ENCODE data around the gene SUSD6. TPM values are rescaled to one million over a fixed set of nuclear protein-coding genes. Genes with fewer than 3 reads are reported as not detected.
A peak's percentile ranks its signal among the peaks of the same experiment; 100 is the strongest.

SUSD6 gene
- total RNA-seq, 3 donors from 2014 or later (not counting 1 experiment from before 2014, with no cell fraction given), result 119 to 144 (median 140) TPM

DNA sequence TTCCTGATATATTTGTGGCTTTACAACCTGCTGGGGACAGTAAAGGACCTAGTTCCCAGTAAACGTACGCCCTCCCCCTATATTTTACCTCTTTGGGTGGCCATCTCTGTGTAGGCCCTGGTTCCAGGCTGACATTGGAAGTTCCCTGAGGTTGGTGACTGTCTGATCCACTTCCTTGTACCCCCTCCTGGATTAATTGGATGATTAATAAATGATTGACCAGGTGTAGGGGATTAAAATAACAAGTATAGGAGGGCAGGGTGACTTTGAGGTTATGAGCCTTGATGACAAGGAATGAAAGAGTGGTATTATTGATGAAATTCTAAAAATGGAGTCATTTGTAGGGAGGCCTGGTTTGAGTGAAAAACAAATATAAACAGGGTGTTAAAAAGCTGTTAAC is 9.6 kb downstream of the SUSD6 start:
- no peak overlapping the region for H3K4me3 ChIP-seq (ENCODE audit: low read length)
- Mint-ChIP-seq H3K27ac (peak overlapping the region; percentile 95 to 96), H3K4me1 (peaks cover 79 to 87% of the 10 kb centered on the region in 2 donors), H3K4me3 (no peak overlapping the region), H3K27me3 (ENCODE audit: low read depth in 2 of 2) (no peaks in the 10 kb centered on the region), H3K36me3 (no peaks in the 10 kb centered on the region), H3K9me3 (no peaks in the 10 kb centered on the region)
- WGBS (ENCODE audit: insufficient coverage), result 63% methylated on average over 2 of the region's 2 CpGs
- no peak for ATAC-seq
- TF ChIP-seq, protein P1, sequence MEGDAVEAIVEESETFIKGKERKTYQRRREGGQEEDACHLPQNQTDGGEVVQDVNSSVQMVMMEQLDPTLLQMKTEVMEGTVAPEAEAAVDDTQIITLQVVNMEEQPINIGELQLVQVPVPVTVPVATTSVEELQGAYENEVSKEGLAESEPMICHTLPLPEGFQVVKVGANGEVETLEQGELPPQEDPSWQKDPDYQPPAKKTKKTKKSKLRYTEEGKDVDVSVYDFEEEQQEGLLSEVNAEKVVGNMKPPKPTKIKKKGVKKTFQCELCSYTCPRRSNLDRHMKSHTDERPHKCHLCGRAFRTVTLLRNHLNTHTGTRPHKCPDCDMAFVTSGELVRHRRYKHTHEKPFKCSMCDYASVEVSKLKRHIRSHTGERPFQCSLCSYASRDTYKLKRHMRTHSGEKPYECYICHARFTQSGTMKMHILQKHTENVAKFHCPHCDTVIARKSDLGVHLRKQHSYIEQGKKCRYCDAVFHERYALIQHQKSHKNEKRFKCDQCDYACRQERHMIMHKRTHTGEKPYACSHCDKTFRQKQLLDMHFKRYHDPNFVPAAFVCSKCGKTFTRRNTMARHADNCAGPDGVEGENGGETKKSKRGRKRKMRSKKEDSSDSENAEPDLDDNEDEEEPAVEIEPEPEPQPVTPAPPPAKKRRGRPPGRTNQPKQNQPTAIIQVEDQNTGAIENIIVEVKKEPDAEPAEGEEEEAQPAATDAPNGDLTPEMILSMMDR (IDR thresholded peaks at IDR 0.05), result no peak
- no peaks in the 10 kb centered on the region for H3K36me3 ChIP-seq (ENCODE audit: control insufficient read depth, insufficient read depth, low read length)
- intact Hi-C loops (cut with micrococcal nuclease), result no loop called here
- H3K27me3 ChIP-seq (ENCODE audit: control insufficient read depth, insufficient read depth, low read length), result no peaks in the 10 kb centered on the region
- no peak for DNase-seq
- no peak overlapping the region for H3K27ac ChIP-seq (ENCODE audit: low read length)
- H3K9me3 ChIP-seq (ENCODE audit: control insufficient read depth, insufficient read depth, low read length), result no peaks in the 10 kb centered on the region
- peaks cover 54% of the 10 kb centered on the region for H3K4me1 ChIP-seq (ENCODE audit: control insufficient read depth, insufficient read depth, low read length)

DNA sequence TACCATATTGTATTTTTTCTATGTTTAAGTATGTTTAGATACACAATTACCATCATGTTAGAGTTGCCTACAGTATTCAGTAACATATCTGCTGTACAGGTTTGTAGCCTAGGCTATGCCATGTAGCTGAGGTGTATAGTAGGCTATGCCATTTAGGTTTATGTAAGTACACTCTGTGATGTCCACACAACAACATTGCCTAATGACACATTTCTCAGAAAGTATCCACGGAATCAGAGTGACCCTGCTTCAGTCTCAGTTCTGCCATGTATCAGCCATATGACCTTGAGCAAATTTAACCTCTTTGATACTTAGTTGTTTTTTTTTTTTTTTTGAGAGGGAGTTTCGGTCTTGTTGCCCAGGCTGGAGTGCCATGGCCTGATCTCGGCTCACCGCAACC is 12.7 kb downstream of the SUSD6 start:
- peak in 1 of 2 donors; percentile 11 for DNase-seq
- no peaks in the 10 kb centered on the region for H3K36me3 Mint-ChIP-seq
- H3K27me3 ChIP-seq (ENCODE audit: control insufficient read depth, insufficient read depth, low read length), result no peaks in the 10 kb centered on the region
- 93% methylated on average over 4 of the region's 4 CpGs for WGBS (ENCODE audit: insufficient coverage)
- no peaks in the 10 kb centered on the region for H3K9me3 ChIP-seq (ENCODE audit: control insufficient read depth, insufficient read depth, low read length)
- no peak overlapping the region for H3K4me3 ChIP-seq (ENCODE audit: low read length)
- H3K27ac ChIP-seq (ENCODE audit: low read length), result no peak overlapping the region
- no peaks in the 10 kb centered on the region for H3K27me3 Mint-ChIP-seq (ENCODE audit: low read depth in 2 of 2)
- TF ChIP-seq, protein P1 (IDR thresholded peaks at IDR 0.05), result no peak
- ATAC-seq, result no peak
- no peaks in the 10 kb centered on the region for H3K36me3 ChIP-seq (ENCODE audit: control insufficient read depth, insufficient read depth, low read length)
- peak overlapping the region; percentile 27 to 97 for H3K27ac Mint-ChIP-seq
- H3K4me1 ChIP-seq (ENCODE audit: control insufficient read depth, insufficient read depth, low read length), result peaks cover 72% of the 10 kb centered on the region
- no peaks in the 10 kb centered on the region for H3K9me3 Mint-ChIP-seq
- H3K4me1 Mint-ChIP-seq, result peaks cover 79 to 86% of the 10 kb centered on the region in 2 donors
- no peak overlapping the region for H3K4me3 Mint-ChIP-seq
- intact Hi-C loops (cut with micrococcal nuclease), result loop anchor here (2.0 kb wide), 1 partner anchor 15 kb away; no protein-coding TSS in a partner anchor

DNA sequence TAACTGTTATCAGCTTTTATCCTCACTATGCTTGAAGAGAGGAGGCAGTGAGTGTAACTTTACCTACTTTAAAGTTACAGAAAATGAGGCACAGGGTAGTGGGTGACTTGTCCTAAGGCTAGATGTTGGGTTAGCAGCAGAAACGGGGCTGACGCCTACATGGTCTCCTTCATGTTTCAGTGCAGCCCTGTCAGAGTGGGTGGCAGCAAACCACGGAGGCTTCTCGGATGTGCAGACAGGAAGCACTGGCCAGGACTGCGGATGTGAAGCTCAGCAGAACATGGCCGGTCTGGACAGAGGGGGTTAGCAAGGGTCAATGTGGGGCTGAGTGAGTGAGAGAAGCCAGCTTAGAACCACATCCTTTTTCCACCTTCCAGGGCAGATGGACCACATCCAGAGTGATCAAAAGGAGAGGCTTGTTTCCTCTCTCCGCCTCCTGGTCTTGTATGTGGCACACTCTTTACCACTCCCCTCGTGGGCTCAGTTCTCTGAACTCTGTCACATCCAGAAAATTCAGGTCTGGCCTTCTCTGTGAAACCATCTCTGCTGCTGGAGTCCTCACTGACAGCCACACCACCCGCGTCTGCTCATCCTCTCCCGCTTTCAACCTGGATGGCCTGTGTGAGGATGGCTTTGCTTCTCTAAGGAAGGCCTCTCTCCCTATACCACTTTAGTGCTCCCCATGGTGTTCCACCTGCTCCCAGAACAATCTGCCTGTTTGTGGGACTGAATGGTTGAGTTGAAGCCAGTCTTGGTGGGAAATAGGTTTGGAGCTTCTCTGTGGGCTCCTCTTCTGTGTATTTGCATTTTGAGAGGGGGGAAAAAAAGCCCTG is 14.1 kb downstream of the SUSD6 start:
- Mint-ChIP-seq H3K4me1 (peaks cover 81 to 86% of the 10 kb centered on the region in 2 donors), H3K27ac (peak overlapping the region; percentile 92 to 97), H3K9me3 (no peaks in the 10 kb centered on the region), H3K4me3 (peak overlapping the region; percentile 88), H3K27me3 (ENCODE audit: low read depth in 2 of 2) (no peaks in the 10 kb centered on the region), H3K36me3 (no peaks in the 10 kb centered on the region)
- Histone ChIP-seq H3K9me3 (ENCODE audit: control insufficient read depth, insufficient read depth, low read length) (no peaks in the 10 kb centered on the region), H3K27ac (ENCODE audit: low read length) (peak overlapping the region; percentile 89), H3K4me1 (ENCODE audit: control insufficient read depth, insufficient read depth, low read length) (peaks cover 72% of the 10 kb centered on the region), H3K36me3 (ENCODE audit: control insufficient read depth, insufficient read depth, low read length) (no peaks in the 10 kb centered on the region), H3K27me3 (ENCODE audit: control insufficient read depth, insufficient read depth, low read length) (no peaks in the 10 kb centered on the region), H3K4me3 (ENCODE audit: low read length) (peak overlapping the region; percentile 7)
- intact Hi-C loops (cut with micrococcal nuclease), result loop anchor here (1.0 to 5.0 kb wide), 3 partner anchors 13 to 42 kb away; no protein-coding TSS in a partner anchor
- WGBS (ENCODE audit: insufficient coverage), result 7% methylated on average over 11 of the region's 11 CpGs
- TF ChIP-seq, protein P1 (IDR thresholded peaks at IDR 0.05), result no peak
- ATAC-seq (peak; percentile 89 to 94 (median 91)), DNase-seq (peak; percentile 65 to 78)
